CD4-positive, alpha-beta T cell treated with Interferon gamma for 1 hour (primary cell): Measurements from ENCODE around the gene ITGA3.

Source experiments
- DNase-seq: peaks from one replicate; pipeline ENCODE4 v3.0.0-alpha.2; 2020

ITGA3 gene

GRCh38 chr17:50133028-50133768 is 77.3 kb downstream of the ITGA3 start:
- DNase-seq, result no peak

- no peak for DNase-seq
Observed at GRCh38 chr17:50133769-50134099, 77.8 kb downstream of the ITGA3 start.

GRCh38 chr17:50134206-50135110 is 78.5 kb downstream of the ITGA3 start:
- no peak for DNase-seq

GRCh38 chr17:50135316-50136095 is 79.6 kb downstream of the ITGA3 start:
- no peak for DNase-seq

GRCh38 chr17:50136096-50136687 is 80.3 kb downstream of the ITGA3 start:
- DNase-seq, result no peak

GRCh38 chr17:50137042-50137441 is 81.1 kb downstream of the ITGA3 start:
- no peak for DNase-seq

- no peak for DNase-seq
Observed at GRCh38 chr17:50139185-50139783, 83.4 kb downstream of the ITGA3 start.
